Measurements from ENCODE around the gene FCHO2. TPM values are rescaled to one million over a fixed set of nuclear protein-coding genes. Genes with fewer than 3 reads are reported as not detected.

The FCHO2 gene
- total and polyA plus RNA-seq, 9 donors = 12.1 to 34.4 (median 26.0) TPM

GRCh38 chr5:72943307-72943706 lies 12.5 kb upstream of the FCHO2 start:
- Histone ChIP-seq H3K4me3 (no peak overlapping the region), H3K4me1 (ENCODE audit: insufficient read depth) (no peaks in the 10 kb centered on the region), H3K27me3 (no peaks in the 10 kb centered on the region), H3K9me3 (no peaks in the 10 kb centered on the region), H3K36me3 (no peaks in the 10 kb centered on the region), H3K27ac (no peak overlapping the region)
- DNase-seq = no peak
- TF ChIP-seq POLR2A (IDR thresholded peaks at IDR 0.05) (no peak), CTCF (IDR thresholded peaks at IDR 0.05) (no peak), EP300 (IDR thresholded peaks at IDR 0.05) (no peak)
- intact Hi-C loops (cut with DNase I) = no loop called here

- no peak for DNase-seq
- Histone ChIP-seq H3K27ac (no peak overlapping the region), H3K9me3 (no peaks in the 10 kb centered on the region), H3K36me3 (no peaks in the 10 kb centered on the region), H3K4me1 (ENCODE audit: insufficient read depth) (no peaks in the 10 kb centered on the region), H3K4me3 (no peak overlapping the region), H3K27me3 (no peaks in the 10 kb centered on the region)
- intact Hi-C loops (cut with DNase I) = no loop called here
- no peak for TF ChIP-seq POLR2A (IDR thresholded peaks at IDR 0.05)
- TF ChIP-seq EP300 (IDR thresholded peaks at IDR 0.05) = no peak
- no peak for TF ChIP-seq CTCF (IDR thresholded peaks at IDR 0.05)
Observed at GRCh38 chr5:72947498-72947897, 8.3 kb upstream of the FCHO2 start.

GRCh38 chr5:72949481-72949880 lies 6.4 kb upstream of the FCHO2 start:
- H3K27me3 ChIP-seq = no peaks in the 10 kb centered on the region
- intact Hi-C loops (cut with DNase I) = no loop called here
- H3K9me3 ChIP-seq = no peaks in the 10 kb centered on the region
- no peaks in the 10 kb centered on the region for H3K4me1 ChIP-seq (ENCODE audit: insufficient read depth)
- no peak overlapping the region for H3K4me3 ChIP-seq
- no peak for DNase-seq
- no peaks in the 10 kb centered on the region for H3K36me3 ChIP-seq
- no peak overlapping the region for H3K27ac ChIP-seq
- TF ChIP-seq CTCF (IDR thresholded peaks at IDR 0.05) = no peak
- no peak for TF ChIP-seq POLR2A (IDR thresholded peaks at IDR 0.05)
- no peak for TF ChIP-seq EP300 (IDR thresholded peaks at IDR 0.05)

- Histone ChIP-seq H3K4me3 (no peak overlapping the region), H3K27ac (no peak overlapping the region), H3K36me3 (no peaks in the 10 kb centered on the region), H3K9me3 (no peaks in the 10 kb centered on the region), H3K27me3 (no peaks in the 10 kb centered on the region), H3K4me1 (ENCODE audit: insufficient read depth) (no peaks in the 10 kb centered on the region)
- intact Hi-C loops (cut with DNase I) = loop anchor here in 1 of 4 donors (10.0 kb wide), 1 partner anchor 137 kb away; the partner anchor contains the start of gene TNPO1
- no peak for DNase-seq
- TF ChIP-seq CTCF (IDR thresholded peaks at IDR 0.05) (no peak), POLR2A (IDR thresholded peaks at IDR 0.05) (no peak), EP300 (IDR thresholded peaks at IDR 0.05) (no peak)
- 89 to 92% (median 90%) methylated on average over 7 of the region's 7 CpGs for WGBS, 3 donors
Observed at GRCh38 chr5:72951671-72952468, 4.0 kb upstream of the FCHO2 start.
